WTC11 (cell line): ENCODE data around the gene CD4.

Experiments used
- ATF3 ChIP-seq: sonication (generic); formaldehyde crosslinking; conservative IDR thresholded peaks from 2 replicates; pipeline ENCODE4 v1.8.1; 2022; ENCODE audit warnings: mild to moderate bottlenecking, missing genetic modification reagents
- TF ChIP-seq, protein P1 (sequence below): sonication (generic); formaldehyde crosslinking; IDR thresholded peaks from 2 replicates; pipeline ENCODE4 v1.8.1; 2023; ENCODE audit warnings: mild to moderate bottlenecking, missing genetic modification reagents, moderate library complexity
- TF ChIP-seq, protein P2 (sequence below): fragments of 200-600 bp; IDR thresholded peaks from 2 replicates; pipeline ENCODE4 v1.8.0; 2022; ENCODE audit warnings: antibody characterized with exemption

- TF ChIP-seq, protein P1, sequence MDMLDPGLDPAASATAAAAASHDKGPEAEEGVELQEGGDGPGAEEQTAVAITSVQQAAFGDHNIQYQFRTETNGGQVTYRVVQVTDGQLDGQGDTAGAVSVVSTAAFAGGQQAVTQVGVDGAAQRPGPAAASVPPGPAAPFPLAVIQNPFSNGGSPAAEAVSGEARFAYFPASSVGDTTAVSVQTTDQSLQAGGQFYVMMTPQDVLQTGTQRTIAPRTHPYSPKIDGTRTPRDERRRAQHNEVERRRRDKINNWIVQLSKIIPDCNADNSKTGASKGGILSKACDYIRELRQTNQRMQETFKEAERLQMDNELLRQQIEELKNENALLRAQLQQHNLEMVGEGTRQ (CRISPR knock-in tag): no peak
- TF ChIP-seq ATF3 (CRISPR knock-in tag): no peak
- TF ChIP-seq, protein P2, sequence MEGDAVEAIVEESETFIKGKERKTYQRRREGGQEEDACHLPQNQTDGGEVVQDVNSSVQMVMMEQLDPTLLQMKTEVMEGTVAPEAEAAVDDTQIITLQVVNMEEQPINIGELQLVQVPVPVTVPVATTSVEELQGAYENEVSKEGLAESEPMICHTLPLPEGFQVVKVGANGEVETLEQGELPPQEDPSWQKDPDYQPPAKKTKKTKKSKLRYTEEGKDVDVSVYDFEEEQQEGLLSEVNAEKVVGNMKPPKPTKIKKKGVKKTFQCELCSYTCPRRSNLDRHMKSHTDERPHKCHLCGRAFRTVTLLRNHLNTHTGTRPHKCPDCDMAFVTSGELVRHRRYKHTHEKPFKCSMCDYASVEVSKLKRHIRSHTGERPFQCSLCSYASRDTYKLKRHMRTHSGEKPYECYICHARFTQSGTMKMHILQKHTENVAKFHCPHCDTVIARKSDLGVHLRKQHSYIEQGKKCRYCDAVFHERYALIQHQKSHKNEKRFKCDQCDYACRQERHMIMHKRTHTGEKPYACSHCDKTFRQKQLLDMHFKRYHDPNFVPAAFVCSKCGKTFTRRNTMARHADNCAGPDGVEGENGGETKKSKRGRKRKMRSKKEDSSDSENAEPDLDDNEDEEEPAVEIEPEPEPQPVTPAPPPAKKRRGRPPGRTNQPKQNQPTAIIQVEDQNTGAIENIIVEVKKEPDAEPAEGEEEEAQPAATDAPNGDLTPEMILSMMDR: no peak
These were observed 58.3 kb downstream of the CD4 start for GRCh38 chr12:6847676-6848075.
